Kidney glomerular epithelial cell (primary cell): ENCODE results near the gene TRRAP.

Source experiments
- DNase-seq: peaks from one replicate; lab custom pipeline; 2025; lab: John Stamatoyannopoulos, UW

The TRRAP gene

DNA sequence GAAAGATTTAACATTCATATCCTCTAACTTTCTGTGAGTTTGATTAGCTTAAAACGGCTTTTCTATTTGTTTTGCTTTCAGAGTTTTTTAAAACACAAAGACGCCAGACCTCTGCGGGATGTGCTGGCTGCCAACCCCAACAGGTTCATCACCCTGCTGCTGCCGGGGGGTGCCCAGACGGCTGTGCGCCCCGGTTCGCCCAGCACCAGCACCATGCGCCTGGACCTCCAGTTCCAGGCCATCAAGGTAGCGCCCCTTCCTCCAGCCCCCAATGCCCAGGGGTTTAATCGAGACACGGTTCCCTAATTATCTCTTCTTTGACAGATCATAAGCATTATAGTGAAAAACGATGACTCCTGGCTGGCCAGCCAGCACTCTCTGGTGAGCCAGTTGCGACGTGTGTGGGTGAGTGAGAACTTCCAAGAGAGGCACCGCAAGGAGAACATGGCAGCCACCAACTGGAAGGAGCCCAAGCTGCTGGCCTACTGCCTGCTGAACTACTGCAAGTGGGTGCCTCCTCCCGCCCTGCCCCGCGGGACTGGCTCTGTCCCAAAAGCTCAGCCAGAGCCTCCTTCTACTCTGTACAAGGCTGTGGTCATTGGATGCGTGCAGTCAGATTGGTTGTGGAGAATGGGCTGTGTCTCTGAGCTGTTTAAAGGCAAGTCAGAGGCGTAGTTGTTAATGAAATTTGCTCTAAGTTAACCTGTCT, 71.2 kb downstream of the TRRAP start:
- DNase-seq: no peak

DNA sequence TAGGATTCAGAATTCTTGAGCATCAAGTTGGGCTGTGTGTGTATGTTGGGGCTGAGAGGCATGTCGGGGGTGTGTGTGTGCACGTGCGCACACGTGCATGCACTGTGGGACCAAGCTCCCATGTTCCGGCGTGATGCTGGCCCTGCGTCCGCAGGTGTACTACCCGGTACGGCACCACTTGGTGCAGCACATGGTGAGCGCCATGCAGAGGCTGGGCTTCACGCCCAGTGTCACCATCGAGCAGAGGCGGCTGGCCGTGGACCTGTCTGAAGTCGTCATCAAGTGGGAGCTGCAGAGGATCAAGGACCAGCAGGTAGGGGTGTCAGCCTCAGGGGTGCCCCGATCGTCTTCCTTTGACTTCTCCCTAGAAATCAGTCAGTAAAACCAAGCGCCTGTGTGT, 77.7 kb downstream of the TRRAP start:
- no peak for DNase-seq

DNA sequence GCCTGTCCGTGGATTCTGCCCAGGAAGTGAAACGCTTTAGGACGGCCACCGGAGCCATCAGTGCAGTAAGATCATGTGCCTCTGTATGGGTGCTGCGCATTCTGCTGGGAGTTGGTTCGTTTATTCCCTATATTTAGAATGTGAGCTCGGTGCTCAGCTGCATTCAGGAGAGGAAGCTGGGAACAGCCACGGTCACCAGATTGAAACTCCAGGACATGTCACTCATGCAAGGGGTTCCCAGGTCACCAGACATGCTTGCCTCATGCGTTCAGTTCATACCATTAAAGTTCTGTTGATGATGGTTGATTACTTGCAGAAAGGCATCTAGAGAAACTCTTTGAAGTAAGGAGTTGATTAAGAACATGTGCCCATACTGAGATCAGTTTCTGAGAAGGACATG, 78.1 kb downstream of the TRRAP start:
- no peak for DNase-seq

DNA sequence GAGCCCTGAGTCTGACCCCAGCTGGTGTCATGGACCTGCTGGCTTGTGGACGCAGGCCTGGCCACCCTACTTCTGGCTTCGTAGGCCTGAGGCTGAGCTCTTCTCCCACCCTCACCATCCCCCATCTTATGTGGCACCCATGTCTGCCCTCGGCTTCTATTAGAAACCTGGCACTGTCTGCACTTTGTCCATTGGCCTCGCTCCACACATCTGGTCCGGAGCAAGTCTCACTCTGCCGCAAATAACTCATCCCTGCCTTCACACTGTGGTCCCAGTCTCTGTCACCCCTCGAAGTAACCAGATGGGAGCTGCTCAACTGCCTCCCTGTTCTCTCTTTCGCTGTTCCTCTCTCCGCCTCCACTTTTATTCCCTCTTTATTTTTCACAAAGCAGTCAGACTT, 78.6 kb downstream of the TRRAP start:
- no peak for DNase-seq

DNA sequence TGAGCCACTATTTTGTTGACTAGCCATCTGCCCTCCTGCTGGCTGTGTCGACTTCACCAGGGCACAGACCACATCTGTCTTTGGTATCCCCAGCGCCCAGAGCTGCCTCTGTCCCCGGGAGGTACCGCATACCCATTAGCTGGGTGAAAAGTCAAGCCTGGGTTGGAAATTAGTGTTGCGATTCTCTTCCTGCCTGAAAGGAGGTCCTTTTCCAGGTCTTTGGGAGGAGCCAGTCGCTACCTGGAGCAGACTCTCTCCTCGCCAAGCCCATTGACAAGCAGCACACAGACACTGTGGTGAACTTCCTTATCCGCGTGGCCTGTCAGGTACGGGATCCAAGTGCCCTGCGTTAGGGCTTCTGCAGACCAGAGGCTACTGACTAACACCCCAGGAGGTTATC, 79.4 kb downstream of the TRRAP start:
- no peak for DNase-seq

DNA sequence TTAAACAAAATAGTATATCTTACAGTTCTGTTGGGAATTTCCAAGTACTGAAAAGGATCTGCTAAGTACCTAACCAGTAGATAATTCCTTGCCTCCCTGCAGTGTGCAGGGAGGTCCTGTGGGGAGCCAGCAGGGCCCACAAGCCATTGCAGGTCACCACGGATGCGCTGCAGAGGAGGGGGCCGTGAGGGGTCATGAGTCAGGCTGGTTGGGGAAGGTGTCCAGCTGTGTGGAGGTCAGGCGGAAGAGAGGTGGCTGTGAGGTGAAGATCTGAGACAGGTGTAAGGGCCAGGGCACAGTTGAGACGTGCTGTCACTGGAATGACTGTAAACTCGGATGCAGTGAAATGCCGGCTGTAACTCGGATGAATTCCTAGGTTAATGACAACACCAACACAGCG, 80.6 kb downstream of the TRRAP start:
- no peak for DNase-seq

DNA sequence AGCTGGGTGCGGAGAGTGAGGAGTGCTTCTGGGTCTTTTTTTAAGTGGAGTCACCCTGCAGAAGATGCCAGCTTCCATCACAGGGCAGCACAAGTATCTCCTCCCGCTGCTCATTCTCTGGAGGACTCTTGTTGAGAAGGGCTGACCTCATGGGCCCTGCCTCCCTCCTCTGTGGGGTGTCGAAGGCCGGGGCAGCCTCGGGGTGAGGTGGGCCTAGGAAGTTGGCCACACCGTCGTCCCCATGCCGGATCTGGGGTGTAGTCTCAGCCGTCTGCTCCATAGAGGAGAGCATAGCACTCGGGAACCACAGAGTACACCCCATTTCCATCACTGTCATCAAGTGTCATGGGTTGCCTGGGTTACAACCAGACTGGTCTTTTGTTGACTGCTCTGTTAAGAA, 85.0 kb downstream of the TRRAP start:
- no peak for DNase-seq

DNA sequence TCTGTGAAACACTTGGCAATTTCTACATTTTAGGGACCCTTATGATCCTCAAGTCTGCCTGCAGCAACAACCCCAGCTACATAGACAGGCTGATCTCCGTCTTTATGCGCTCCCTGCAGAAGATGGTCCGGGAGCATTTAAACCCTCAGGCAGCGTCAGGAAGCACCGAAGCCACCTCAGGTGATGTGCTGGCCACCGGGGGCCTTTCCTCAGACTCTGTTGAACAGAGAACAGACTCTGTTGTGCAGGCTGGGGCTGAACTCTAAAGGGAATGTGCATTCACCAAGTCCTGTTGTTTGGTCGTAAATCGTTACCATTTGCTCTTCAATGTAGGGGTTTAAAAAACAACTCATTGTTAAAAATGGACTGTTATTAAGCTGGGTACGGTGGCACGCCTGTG, 86.3 kb downstream of the TRRAP start:
- DNase-seq: no peak

DNA sequence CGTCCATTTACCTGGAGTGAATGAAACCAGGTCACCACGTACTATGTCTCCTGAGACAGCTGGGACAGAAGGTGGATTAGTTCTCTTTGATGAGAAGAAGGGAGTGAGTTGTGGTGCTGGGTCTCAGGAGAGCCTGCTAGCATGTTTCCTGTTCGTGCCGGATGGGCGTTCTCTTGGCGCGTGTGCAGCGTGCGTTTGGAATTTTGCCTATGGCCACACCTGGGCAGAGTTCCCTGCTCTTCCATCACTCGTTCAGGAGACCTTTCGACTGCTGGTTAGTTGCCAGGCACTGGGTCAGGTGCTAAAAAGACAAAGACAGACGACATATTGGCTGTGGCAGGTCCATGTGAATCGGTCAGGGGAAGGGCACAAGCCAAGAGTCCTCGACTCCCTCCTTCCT, 90.3 kb downstream of the TRRAP start:
- no peak for DNase-seq

DNA sequence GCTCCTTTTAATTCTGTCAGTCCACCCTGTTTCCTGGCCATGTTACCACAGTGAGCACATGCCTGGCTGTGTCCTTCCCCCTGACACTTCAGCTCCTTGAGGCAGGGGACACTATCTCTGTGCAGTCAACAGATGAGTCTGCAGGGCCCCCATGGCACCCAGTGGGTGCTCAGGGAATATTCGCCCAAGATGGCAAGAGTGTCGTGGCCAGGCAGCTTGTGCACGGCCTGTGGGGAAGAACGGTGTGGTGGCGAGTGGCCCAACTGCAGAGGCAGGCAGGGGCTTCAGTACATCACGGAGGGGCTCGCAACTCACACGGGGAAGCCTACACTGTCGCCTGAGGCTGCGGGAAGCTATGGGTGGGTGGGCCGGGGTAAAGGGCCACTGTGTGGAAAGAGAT, 91.1 kb downstream of the TRRAP start:
- no peak for DNase-seq

DNA sequence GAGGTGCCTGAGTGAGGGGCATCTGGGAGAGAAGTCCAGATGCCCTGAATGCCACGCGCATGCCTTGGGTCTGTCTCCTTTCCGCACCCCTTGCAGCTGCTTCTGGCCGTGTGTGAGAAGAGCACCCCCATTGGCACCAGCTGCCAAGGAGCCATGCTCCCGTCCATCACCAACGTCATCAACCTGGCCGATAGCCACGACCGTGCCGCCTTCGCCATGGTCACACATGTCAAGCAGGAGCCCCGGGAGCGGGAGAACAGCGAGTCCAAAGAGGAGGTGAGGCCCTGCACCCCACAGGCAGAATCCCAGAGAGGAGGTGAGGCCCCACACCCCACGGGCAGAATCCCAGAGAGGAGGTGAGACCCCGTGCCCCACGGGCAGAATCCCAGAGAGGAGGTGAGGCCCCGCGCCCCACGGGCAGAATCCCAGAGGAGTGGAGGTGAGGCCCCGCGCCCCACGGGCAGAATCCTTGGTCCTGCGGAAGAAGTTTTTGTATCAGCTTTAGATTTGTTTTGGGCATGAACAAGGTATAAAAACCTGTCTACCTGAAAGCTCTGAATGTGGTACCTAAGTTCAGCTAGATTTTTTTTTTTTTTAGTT, 91.8 kb downstream of the TRRAP start:
- DNase-seq: no peak

DNA sequence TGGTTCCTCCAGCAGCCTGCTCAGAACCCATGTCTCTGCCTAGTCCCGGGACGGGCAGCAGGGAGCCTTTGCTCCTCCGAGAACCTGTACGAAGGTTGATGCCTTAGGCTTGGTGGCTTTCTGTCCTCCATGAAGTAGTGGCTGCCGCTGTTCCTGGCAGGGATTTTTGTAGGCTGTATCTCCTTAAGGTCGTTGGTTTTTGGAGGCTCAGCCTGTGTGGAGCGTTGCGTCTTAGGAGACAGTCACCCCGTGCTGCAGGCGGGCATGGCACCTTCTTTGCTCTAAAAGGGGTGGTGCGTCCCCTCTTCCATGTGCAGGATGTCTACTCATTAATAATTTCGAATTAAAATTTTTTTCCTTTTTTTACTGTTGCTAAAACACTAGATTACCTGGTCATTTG, 92.5 kb downstream of the TRRAP start:
- no peak for DNase-seq

DNA sequence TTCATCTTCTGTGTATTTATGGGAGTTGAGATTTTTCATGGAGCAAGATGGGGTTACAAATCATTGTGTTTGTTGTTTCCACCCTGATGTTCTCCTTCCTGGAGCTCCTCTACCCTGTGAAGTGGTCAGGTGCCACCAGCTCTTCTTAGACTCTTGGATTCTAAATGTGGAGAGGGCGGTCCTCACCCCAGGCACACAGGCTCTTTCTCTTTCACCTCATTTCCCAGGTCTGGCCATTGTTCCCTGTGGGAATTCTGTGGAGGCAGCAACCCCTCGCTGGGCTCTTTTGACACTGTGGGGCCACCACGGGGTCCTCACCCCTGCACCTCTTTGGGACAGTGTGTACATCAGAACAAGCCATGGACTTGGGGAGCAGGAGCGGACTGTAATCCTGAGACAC, 95.9 kb downstream of the TRRAP start:
- no peak for DNase-seq

DNA sequence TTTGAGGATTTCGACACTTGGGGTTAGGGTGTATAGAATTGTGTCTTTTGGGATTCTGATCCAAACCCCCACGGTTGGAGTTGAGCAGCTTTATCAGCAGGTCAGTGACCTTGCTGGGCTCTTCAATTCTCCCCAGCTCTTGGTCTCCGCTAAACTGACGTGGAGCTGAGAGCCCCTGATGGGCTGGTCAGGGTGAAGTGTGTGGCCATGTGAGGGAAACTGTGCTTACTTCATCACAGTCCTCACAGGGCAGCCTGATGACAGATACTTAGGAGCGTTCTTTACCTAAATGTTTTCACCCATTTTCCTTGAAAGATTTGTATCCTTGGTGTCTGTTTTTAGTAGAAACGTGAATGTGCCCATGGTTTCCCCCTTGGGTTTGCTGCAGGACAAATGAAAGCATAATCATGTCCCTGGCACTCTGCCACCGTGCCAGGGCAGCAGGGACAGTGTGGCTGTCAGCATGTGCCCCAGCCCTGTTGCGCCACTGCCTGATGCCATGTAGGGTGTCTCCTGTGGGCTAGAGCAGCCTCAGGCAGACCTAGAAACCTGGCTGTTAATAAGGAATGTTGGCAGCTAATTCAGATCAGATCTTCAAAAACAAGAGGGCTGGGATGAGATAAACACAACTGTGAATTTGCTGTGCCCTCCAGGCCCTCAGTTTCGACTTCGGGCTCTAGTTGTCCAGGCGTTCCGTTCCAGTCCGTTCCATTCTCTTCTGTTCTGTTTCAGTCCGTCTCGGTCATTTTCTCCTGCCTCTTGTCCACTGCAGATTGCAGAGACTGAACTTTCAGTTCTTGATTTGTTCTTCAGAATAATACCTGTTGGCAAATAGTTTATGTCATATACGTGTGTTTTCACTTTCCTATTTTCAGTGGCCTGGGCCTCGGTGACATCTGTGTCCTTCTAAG, 96.8 kb downstream of the TRRAP start:
- DNase-seq: no peak

DNA sequence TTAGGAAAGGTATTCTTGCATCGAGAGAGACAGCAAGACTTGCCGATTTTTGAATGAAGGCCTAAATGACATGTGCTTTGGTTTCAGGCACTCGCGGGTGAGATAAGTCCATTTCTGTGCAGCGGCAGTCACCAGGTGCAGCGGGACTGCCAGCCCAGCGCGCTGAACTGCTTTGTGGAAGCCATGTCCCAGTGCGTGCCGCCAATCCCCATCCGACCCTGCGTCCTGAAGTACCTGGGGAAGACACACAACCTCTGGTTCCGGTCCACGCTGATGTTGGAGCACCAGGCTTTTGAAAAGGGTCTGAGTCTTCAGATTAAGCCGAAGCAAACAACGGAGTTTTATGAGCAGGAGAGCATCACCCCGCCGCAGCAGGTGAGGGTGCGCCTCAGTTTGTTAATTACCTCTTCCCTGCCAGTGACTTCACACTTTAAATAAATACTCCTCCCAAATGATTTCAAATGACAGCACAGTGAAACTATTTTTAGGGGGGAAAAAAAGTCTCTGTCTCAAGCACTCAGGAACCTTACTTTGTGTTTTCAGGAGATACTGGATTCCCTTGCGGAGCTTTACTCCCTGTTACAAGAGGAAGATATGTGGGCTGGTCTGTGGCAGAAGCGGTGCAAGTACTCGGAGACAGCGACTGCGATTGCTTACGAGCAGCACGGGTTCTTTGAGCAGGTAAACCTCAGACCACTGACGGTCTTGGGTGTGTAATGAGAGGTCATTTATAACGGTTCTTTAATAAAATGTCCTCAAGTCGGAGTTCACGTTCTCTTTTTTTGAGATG, 98.3 kb downstream of the TRRAP start:
- no peak for DNase-seq

DNA sequence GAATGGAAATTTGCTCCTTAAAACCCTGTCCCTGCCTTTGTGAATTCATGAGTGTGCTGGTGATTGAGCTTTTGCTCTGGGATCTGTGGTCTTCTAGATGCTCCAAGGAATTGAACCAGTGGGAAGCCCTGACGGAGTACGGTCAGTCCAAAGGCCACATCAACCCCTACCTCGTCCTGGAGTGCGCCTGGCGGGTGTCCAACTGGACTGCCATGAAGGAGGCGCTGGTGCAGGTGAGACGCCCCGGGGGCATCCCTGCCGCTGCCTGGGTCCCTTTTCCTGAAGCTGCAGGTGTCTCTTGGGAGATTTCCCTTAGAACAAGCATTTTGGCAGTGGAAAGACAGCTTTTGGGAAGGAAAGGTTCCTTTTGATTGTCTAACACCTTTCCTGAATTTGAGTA, 100.3 kb downstream of the TRRAP start:
- DNase-seq: no peak

DNA sequence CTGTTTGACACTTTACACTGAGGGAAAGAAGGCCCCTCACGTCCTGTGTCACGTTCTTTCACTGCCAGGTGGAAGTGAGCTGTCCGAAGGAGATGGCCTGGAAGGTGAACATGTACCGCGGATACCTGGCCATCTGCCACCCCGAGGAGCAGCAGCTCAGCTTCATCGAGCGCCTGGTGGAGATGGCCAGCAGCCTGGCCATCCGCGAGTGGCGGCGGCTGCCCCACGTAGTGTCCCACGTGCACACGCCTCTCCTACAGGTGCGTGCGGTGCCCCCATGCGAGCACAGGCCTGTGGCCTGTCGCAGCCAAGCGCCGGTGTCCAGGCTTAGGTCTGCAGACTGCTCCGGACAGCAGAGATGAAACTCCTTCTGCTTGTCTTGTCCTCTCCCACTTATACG, 103.4 kb downstream of the TRRAP start:
- DNase-seq: no peak

DNA sequence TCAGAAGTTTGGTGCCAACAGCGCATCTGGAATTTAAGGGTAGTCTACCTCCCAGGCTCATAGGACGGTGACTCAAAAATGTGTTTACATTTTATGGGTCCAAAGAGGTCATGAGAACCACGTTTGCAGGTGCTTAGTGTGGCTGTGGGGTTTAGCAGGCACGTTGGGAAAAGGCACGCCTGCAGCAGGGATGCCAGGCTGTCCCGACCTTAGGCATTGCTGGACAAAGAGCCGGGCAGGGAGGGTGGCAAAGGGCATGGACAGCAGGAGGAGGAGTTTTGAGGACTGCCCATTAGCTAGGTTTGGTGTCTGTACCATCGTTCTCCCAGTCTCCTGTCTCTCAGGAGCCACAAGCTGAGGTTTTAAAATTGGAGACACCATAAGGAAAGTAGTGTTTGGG, 104.4 kb downstream of the TRRAP start:
- no peak for DNase-seq

DNA sequence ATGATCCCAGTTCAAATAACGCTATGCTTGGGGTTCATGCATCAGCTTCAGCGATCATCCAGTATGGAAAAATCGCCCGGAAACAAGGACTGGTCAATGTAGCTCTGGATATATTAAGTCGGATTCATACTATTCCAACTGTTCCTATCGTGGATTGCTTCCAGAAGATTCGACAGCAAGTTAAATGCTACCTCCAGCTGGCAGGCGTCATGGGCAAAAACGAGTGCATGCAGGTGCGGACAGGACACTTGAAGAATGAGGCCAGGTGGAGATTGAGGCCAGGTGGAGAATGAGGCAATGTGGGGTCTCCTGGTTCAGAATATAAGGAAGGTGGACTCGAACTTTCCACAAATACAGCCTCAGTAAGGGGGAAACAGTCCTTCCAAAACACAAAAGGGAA, 105.8 kb downstream of the TRRAP start:
- no peak for DNase-seq

DNA sequence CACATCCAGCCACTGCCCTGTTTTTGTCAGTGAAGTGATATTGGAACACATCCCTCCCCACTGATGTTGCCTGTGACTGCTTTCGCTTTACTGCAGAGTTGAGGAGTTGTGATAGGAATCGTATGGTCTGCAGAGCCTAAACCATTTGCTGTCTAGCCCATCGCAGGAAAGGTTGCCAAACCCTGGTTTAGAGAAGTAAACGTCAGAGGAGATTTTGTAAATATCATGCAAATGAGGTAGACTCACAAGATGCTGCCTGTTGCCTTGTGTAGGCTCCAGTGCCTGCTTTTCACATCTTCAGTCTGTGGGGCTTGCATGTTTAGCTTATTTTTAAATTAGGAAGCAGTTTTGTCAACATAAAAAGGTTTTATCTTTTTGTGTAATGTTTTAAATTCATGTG, 107.1 kb downstream of the TRRAP start:
- DNase-seq: no peak

DNA sequence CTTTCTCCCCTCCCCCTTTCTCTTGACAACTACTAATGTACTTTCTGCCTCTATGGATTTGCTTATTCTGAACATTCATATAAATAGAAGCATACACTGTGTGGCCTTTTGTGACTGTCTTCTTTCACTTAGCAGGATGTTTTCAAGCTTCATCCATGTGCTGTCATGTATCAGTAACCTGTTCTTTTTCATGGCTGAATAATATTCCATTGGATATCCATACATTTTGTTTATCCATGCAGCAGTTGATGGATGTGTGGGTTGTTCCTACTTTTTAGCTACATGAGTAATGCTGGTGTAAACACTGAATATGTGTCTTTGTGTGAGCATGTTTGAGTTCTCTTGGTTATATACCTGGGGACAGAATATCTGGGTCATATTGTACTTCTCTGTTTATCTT, 107.6 kb downstream of the TRRAP start:
- no peak for DNase-seq

DNA sequence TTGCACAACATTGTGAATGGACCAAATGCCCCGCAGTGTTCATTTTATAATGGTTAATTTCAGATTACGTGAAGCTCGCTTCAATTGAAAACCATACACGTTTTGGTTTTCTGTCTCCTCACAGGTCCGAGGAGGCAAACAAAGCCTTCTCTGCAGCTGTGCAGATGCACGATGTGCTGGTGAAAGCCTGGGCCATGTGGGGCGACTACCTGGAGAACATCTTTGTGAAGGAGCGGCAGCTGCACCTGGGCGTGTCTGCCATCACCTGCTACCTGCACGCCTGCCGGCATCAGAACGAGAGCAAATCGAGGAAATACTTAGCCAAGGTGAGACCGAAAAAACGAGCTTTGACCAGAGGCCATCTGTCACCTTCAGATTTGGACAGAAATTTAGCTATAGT, 110.3 kb downstream of the TRRAP start:
- DNase-seq: no peak
